GM12874 (cell line): Measurements from ENCODE around the gene EIF1B.

Source experiments
- CTCF ChIP-seq: IDR thresholded peaks from 2 replicates; pipeline ENCODE4 v1.5.1; 2011; ENCODE audit warnings: low read depth, mild to moderate bottlenecking, control low read depth, low read length, moderate library complexity; ENCODE audit not compliant: insufficient read depth

Gene EIF1B

GRCh38 chr3:40309418-40309924 is at the start of gene EIF1B:
Gene EIF1B, plus strand, starts transcription at chr3:40309707. Its CDS starts 235 bp downstream, at chr3:40309942.
- peak; percentile 92 for TF ChIP-seq CTCF

GRCh38 chr3:40262331-40262730 is 47.2 kb upstream of the EIF1B start:
- no peak for TF ChIP-seq CTCF

- no peak for TF ChIP-seq CTCF
These were observed 45.1 kb upstream of the EIF1B start for GRCh38 chr3:40264451-40264850.

GRCh38 chr3:40265181-40265580 is 44.3 kb upstream of the EIF1B start:
- no peak for TF ChIP-seq CTCF

GRCh38 chr3:40267937-40268724 is 41.4 kb upstream of the EIF1B start:
- no peak for TF ChIP-seq CTCF

- TF ChIP-seq CTCF, result no peak
These were observed 40.5 kb upstream of the EIF1B start for GRCh38 chr3:40268802-40269524.

GRCh38 chr3:40278791-40279190 is 30.7 kb upstream of the EIF1B start:
- TF ChIP-seq CTCF, result no peak
